K562 treated with DMSO at 1 percent for 12 hours (cell line): Measurements from ENCODE around the gene CLEC1A. TPM values are rescaled to one million over a fixed set of nuclear protein-coding genes. Genes with fewer than 3 reads are reported as not detected.

Experiments
- total RNA-seq: library from RNA; unstranded; fragments of 300-600 nt; gene quantifications from 2 replicates; pipeline ENCODE4 v1.2.3, GENCODE V29; 2022; ENCODE audit not compliant: insufficient read depth

Gene CLEC1A, protein sequence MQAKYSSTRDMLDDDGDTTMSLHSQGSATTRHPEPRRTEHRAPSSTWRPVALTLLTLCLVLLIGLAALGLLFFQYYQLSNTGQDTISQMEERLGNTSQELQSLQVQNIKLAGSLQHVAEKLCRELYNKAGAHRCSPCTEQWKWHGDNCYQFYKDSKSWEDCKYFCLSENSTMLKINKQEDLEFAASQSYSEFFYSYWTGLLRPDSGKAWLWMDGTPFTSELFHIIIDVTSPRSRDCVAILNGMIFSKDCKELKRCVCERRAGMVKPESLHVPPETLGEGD
- not detected in 2 replicates for total RNA-seq

DNA sequence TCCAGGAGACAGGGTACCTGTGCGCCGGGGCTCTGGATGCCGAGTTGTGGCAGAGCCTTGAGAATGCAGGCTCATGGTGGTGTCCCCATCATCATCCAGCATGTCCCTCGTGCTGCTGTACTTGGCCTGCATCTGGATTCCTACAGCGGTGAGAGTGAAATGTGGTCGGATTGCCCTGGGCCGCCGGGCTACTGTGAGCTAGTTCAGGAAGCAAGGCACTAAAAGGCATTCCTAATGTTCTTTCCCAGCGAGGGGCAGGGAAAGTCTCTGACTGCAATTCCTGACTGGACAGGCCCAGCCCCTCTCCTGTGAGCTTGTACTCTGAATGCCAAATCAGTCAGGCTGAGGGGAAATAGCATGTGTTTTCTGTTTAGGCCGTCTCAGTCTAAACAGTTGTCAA is at the start of gene CLEC1A:
TSS of gene CLEC1A (minus strand) at position 195 of the 400 bp plus-strand sequence. CDS start at position 132, 63 bp downstream.

DNA sequence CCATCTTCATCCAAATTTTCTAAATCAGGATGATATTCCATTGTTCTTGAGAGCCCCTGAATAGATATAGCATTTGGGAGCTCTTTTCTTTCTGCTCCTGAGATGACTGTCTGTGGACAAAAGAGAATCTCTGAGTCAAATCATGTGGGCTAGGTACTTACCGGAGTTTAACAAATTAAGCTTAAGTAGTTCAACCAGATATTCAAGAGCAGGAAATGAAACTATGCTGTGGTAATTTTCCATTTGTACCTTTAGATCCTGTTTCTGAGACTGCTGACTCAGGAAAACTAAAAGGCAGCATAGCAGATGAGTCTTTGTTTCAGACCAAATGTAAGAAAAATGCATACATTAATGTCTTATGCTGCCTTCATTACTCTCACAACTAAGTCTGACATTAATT is 31.3 kb upstream of the CLEC1A start, which contains the start of gene CLEC7A:
TSS of gene CLEC7A (minus strand) at position 158 of the 400 bp plus-strand sequence. CDS start at position 41, 117 bp downstream.

DNA sequence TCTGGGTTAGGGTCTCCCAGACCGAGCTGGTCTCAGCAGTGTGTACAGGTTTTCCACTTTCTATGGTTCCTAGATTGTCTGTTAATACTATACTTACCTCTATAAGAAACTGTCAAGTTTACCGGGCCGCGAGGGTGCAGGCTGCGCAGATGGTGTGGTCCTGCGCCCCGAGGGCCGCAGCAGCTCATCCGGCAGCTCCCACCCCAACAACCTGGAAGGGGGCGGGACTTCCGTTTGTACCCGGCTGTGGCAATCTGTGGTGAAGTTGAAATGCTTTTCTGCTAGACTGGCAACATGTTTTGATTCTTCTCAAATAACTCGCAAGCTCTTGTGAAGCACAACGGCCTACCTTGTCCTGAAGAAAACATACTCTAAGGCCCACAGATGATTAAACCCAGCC is 68.3 kb downstream of the CLEC1A start, which contains the start of gene CLEC9A:
TSS of gene CLEC9A (plus strand) at position 237 of the 400 bp plus-strand sequence. CDS start 22,006 bp downstream, outside the sequence.

Other genes starting within 250 kb of the CLEC1A start
- 1.2 and 1.4 TPM in 2 replicates for gene CLEC2B, start 229.6 kb downstream of the CLEC1A start, total RNA-seq
- gene KLRF2, start 217.5 kb downstream of the CLEC1A start, total RNA-seq: not detected in 2 replicates
- gene CLEC2A, start 166.6 kb downstream of the CLEC1A start, total RNA-seq: not detected in 2 replicates
- not detected in 2 replicates for gene CLEC12A, start 127.6 kb downstream of the CLEC1A start, total RNA-seq
- not detected in 2 replicates for gene CLEC1B, start 99.9 kb downstream of the CLEC1A start, total RNA-seq
- not detected in 2 replicates for gene CLEC12B, start 88.4 kb downstream of the CLEC1A start, total RNA-seq
- gene CLEC9A, start 68.3 kb downstream of the CLEC1A start, total RNA-seq: not detected in 2 replicates
- not detected in 2 replicates for gene CLEC7A, start 31.2 kb upstream of the CLEC1A start, total RNA-seq
- gene OLR1, start 73.1 kb upstream of the CLEC1A start, total RNA-seq: not detected in 2 replicates
- not detected in 2 replicates for gene TMEM52B, start 80.0 kb upstream of the CLEC1A start, total RNA-seq
- 14.5 and 33.0 TPM in 2 replicates for gene GABARAPL1, start 113.9 kb upstream of the CLEC1A start, total RNA-seq
- gene KLRD1, start 208.9 kb upstream of the CLEC1A start, total RNA-seq: not detected in 2 replicates